Uterus (tissue), 4 donors: ENCODE measurements around the gene GPR146. TPM values are rescaled to one million over a fixed set of nuclear protein-coding genes. Genes with fewer than 3 reads are reported as not detected.

Experiments
- DNase-seq, 2 donors: peaks; one replicate each; pipeline ENCODE4 v3.0.0-alpha.2; 2019 to 2020
- H3K27ac ChIP-seq, 2 donors: fragments of 200-600 bp; sonication (generic); 1 replicate in 1 of 2; 2 replicates in 1 of 2; pipeline ENCODE4 v1.5.1; 2016 to 2018
- H3K27me3 ChIP-seq, 2 donors: fragments of 200-600 bp; sonication (generic); one replicate each; pipeline ENCODE4 v1.5.1; 2018 to 2019; ENCODE audit warnings: control low read depth in 1 of 2
- H3K36me3 ChIP-seq, 2 donors: fragments of 200-600 bp; sonication (generic); one replicate each; pipeline ENCODE4 v1.5.1; 2019; ENCODE audit warnings: control low read depth in 1 of 2
- H3K4me1 ChIP-seq, 2 donors: fragments of 200-600 bp; sonication (generic); one replicate each; pipeline ENCODE4 v1.5.1; 2018 to 2019; ENCODE audit warnings: control low read depth in 1 of 2
- H3K4me3 ChIP-seq, 2 donors: fragments of 200-600 bp; sonication (generic); 1 replicate in 1 of 2; 2 replicates in 1 of 2; pipeline ENCODE4 v1.5.1; 2018 to 2019; ENCODE audit warnings: mild to moderate bottlenecking in 1 of 2
- H3K9me3 ChIP-seq, 2 donors: fragments of 200-600 bp; sonication (generic); one replicate each; pipeline ENCODE4 v1.5.1; 2019; ENCODE audit warnings: control low read depth in 1 of 2
- POLR2A ChIP-seq, 2 donors: fragments of 450-650 bp; IDR thresholded peaks; one replicate each; pipeline ENCODE4 v1.6.1; 2016; ENCODE audit warnings: antibody characterized with exemption in 2 of 2, mild to moderate bottlenecking in 1 of 2, moderate library complexity in 1 of 2
- intact Hi-C: fragments of 100-400 bp; cut with DNase I; formaldehyde crosslinking; loops from one replicate; pipeline ENCODE4 v1.15.1; 2023; ENCODE audit warnings: low total_unique reads
- total RNA-seq, 4 donors: library from RNA; depleted of rRNA in 3 of 4; stranded (reverse); fragments of >200 nt in 3 of 4; gene quantifications; one replicate each; pipeline versions ENCODE4 v1.1.0 to v1.2.4, GENCODE V29; 2014 to 2023
- TF ChIP-seq, protein P1 (sequence below), 4 experiments: fragments of 200-600 bp in 2 of 4; fragments of 450-650 bp in 2 of 4; sonication (generic) in 2 of 4; IDR thresholded peaks; one replicate each; pipeline ENCODE4 v1.5.1; 2016 to 2019; ENCODE audit warnings: antibody characterized with exemption in 4 of 4, mild to moderate bottlenecking in 2 of 4, moderate library complexity in 1 of 4
- donor health status: DM: yes; HTN: yes; CAD: no.

GPR146 gene
- total RNA-seq, 4 donors from 2014 or later, result 10.0 to 110 (median 32.9) TPM

DNA sequence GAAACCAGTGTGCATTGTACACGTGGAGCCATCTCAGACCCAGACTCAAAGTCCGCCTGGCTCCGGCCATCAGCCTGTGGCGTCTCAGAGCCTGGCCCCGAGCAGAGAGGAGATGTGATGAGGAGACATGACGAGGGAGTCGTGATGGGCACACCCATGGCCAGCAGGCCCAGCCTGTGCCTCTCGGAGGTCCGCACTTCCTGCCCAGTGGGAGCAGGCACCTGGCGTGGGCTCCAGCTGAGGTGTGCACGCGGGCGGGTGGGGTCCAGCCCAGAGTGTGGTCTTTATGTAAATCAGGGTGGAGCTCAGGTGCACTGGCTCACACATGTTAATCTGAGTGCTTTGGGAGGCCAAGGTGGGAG, 26.0 kb upstream of the GPR146 start:
- no peak overlapping the region for H3K27ac ChIP-seq

DNA sequence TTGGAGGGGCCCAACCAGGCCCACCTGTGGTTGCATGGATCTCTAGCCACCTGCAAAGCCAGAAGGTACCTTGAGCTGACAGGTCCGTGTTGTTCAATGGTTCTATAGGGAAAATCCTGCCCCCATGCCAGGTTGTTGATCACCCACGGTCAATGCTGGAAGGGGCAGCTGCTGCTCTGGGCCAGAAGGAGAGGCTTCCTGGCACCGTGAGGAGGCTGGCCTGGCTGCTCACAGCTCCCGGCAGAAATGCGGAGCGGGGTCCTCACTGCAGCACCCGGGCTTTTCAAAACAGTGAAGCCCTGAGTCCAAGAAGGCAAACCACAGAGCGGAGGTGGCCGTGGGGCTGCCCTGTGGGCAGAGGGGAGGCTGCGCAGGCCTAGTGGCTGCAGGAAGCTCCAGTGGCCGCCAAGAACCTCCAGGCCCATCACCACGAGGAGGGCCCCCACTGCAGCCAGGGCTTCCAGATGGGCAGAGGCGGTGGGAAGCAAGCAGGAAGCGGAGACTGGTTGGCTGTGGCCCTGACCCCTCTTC, 25.0 kb upstream of the GPR146 start:
- TF ChIP-seq, protein P1, sequence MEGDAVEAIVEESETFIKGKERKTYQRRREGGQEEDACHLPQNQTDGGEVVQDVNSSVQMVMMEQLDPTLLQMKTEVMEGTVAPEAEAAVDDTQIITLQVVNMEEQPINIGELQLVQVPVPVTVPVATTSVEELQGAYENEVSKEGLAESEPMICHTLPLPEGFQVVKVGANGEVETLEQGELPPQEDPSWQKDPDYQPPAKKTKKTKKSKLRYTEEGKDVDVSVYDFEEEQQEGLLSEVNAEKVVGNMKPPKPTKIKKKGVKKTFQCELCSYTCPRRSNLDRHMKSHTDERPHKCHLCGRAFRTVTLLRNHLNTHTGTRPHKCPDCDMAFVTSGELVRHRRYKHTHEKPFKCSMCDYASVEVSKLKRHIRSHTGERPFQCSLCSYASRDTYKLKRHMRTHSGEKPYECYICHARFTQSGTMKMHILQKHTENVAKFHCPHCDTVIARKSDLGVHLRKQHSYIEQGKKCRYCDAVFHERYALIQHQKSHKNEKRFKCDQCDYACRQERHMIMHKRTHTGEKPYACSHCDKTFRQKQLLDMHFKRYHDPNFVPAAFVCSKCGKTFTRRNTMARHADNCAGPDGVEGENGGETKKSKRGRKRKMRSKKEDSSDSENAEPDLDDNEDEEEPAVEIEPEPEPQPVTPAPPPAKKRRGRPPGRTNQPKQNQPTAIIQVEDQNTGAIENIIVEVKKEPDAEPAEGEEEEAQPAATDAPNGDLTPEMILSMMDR (IDR thresholded peaks at IDR 0.05), result no peak
- no peak for TF ChIP-seq POLR2A (IDR thresholded peaks at IDR 0.05)
- no peaks in the 10 kb centered on the region for H3K9me3 ChIP-seq
- intact Hi-C loops, result no loop called here
- no peaks in the 10 kb centered on the region for H3K36me3 ChIP-seq
- no peak overlapping the region for H3K27ac ChIP-seq
- H3K4me3 ChIP-seq, result no peak overlapping the region
- H3K4me1 ChIP-seq, result no peaks in the 10 kb centered on the region
- no peaks in the 10 kb centered on the region for H3K27me3 ChIP-seq
- no peak for DNase-seq

More for the DNA sequence above, 26.0 kb upstream of the GPR146 start:
- H3K4me3 ChIP-seq, result no peak overlapping the region
- H3K9me3 ChIP-seq, result no peaks in the 10 kb centered on the region
- TF ChIP-seq, protein P1 (IDR thresholded peaks at IDR 0.05), result no peak
- no peak for TF ChIP-seq POLR2A (IDR thresholded peaks at IDR 0.05)
- H3K27me3 ChIP-seq, result no peaks in the 10 kb centered on the region
- DNase-seq, result no peak
- intact Hi-C loops, result no loop called here
- no peaks in the 10 kb centered on the region for H3K36me3 ChIP-seq
- no peaks in the 10 kb centered on the region for H3K4me1 ChIP-seq

DNA sequence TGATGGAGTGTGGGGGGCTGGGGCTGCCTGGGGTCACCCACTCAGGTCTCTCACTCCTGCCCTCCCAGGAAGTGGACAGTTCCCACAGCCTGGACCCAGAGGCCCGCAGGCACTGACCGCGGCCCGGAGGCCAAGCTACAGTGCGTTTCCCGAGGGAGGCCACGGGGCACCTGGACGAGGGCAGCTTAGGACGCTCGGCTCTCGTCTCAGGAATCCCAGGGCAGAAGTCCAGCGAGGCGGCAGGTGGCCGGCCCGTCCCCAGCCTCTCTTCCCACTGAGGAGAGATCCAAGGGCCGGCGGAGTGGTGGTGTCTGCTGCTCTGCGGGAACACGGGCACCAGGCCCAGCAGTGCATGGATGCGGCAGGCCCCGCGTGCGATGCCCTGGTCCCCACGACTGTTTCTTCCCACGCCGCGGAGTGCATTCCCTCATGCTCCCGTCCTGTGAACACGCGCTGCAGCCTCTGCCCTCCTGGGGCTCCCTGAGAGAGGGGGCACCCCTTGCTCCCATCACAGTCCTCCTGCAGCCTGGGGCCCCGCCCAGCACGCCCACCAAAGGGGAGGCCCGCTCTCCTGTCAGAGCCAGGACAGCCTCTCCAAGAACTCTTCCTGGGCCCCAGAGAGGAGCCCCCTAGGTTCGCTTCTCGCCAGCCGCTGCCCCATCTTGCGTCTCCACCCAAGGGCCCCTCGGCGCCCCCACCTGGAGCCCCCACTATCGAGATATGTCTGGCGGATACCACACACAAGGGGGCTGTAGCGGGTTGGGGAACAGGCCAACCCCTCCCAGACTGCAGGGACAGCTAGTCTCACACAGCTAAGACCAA, 24.3 kb upstream of the GPR146 start:
- Histone ChIP-seq H3K27me3 (no peaks in the 10 kb centered on the region), H3K36me3 (no peaks in the 10 kb centered on the region), H3K9me3 (no peaks in the 10 kb centered on the region), H3K4me1 (no peaks in the 10 kb centered on the region), H3K4me3 (no peak overlapping the region), H3K27ac (no peak overlapping the region)
- intact Hi-C loops, result no loop called here
- TF ChIP-seq, protein P1 (IDR thresholded peaks at IDR 0.05), result no peak
- TF ChIP-seq POLR2A (IDR thresholded peaks at IDR 0.05), result no peak
- no peak for DNase-seq

DNA sequence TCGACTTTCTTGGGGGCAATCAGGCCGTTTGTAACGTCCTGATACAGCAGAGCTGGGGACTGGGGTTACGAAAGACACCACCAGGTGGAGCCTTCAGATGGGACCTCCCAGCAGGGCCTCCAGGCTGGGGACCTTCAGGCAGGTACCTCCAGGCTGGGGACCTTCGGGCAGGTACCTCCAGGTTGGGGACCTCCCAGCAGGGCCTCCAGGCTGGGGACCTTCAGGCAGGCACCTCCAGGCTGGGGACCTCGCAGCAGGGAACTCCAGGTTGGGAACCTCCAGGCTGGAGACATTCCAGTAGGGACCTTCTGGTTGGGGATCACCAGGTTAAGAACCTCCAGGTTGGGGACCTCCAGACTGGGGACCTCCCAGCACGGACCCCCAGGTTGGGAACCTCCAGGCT, 23.5 kb upstream of the GPR146 start:
- Histone ChIP-seq H3K27ac (no peak overlapping the region), H3K4me3 (no peak overlapping the region), H3K4me1 (no peaks in the 10 kb centered on the region), H3K27me3 (no peaks in the 10 kb centered on the region), H3K9me3 (no peaks in the 10 kb centered on the region), H3K36me3 (no peaks in the 10 kb centered on the region)
- intact Hi-C loops, result no loop called here
- no peak for TF ChIP-seq POLR2A (IDR thresholded peaks at IDR 0.05)
- TF ChIP-seq, protein P1 (IDR thresholded peaks at IDR 0.05), result no peak
- DNase-seq, result no peak

DNA sequence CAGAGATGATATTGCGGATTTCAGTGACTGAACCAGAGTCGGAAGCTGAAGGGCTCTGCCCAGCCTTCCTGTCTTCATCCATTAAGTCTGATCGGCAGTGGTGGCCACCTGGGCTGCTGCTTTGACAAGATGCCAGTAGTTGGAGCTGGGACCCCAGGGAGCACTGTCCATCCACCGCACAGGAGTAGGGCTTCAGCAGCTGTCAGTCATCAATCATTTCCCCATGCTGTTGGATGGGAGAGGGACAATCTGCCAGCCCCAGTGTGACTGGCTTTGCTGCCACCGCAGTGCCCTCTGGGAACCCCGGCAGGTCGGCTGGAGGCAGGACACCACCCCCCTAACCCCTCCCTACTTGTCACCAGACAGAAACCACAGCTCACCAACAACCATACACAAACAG, 23.0 kb upstream of the GPR146 start:
- TF ChIP-seq POLR2A (IDR thresholded peaks at IDR 0.05), result no peak
- TF ChIP-seq, protein P1 (IDR thresholded peaks at IDR 0.05), result no peak
- no peaks in the 10 kb centered on the region for H3K27me3 ChIP-seq
- no peak overlapping the region for H3K27ac ChIP-seq
- DNase-seq, result no peak
- intact Hi-C loops, result no loop called here
- H3K36me3 ChIP-seq, result no peaks in the 10 kb centered on the region
- no peaks in the 10 kb centered on the region for H3K4me1 ChIP-seq
- no peak overlapping the region for H3K4me3 ChIP-seq
- H3K9me3 ChIP-seq, result no peaks in the 10 kb centered on the region
